Spleen (tissue), 7 donors: Measurements from ENCODE around the gene FAM72A.
"Not testable (repeated sequence)": the region's sequence is repeated elsewhere in the genome, so short reads cannot be mapped to it uniquely, and the experiment has no call there.

Source experiments
- CTCF ChIP-seq, 11 experiments: fragments of 200-600 bp in 7 of 11; fragments of 450-650 bp in 4 of 11; sonication (generic) in 4 of 11; IDR thresholded peaks in 8 of 11; conservative IDR thresholded peaks in 3 of 11; 1 replicate in 7 of 11; 2 replicates in 4 of 11; pipeline versions ENCODE4 v1.4.0 to v1.8.0; 2016 to 2021; ENCODE audit warnings: antibody characterized with exemption in 11 of 11, inconsistent platforms in 4 of 11, mild to moderate bottlenecking in 1 of 11
- POLR2A ChIP-seq, 3 donors: fragments of 450-650 bp; IDR thresholded peaks; one replicate each; pipeline ENCODE4 v1.5.1; 2017; ENCODE audit warnings: antibody characterized with exemption in 3 of 3, mild to moderate bottlenecking in 1 of 3
- POLR2AphosphoS5 ChIP-seq, 3 donors: sonication (generic); formaldehyde crosslinking; IDR thresholded peaks; one replicate each; pipeline ENCODE4 v1.5.1; 2017; ENCODE audit warnings: antibody characterized with exemption in 3 of 3
- donor health status: DM: no; HTN: no; CAD: no; lungs with moderate emphysema.
- donor health status: DM: no; HTN: no; CAD: no.
- donor health status: DM: no; HTN: no; CAD: no.

DNA sequence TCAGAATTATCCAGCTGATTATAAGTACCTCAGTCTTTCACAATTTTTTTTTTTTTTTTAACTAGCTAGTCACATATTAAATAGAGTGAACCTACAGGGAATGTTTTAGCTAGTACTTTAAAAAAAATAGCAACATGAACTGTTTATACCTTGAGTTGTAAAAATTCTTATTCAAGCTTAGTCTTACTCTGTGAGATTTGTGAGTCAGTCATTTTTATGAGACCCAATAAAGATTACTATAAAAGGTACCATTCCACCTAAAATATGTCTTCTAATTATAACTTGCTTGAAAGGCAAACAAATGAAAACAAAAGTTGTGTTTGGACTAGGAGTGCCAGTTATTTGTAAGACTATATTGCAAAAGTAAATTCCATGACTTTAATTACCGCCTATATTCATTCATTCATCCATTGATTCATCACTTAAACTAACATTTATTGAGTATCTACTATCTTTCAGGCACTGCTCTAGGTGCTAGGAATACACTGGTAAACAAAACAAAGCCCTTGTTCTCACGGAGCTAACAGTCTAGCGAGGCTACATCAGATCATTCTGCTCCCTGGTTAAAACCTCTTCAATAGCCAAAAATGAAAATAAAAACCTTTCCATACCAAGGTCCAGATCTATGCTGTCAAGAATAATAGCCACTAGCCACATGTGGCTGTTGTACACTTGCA lies 5.8 kb downstream of the FAM72A start:
- not testable (repeated sequence) for TF ChIP-seq CTCF (IDR thresholded peaks at IDR 0.05 in 8 of 11, conservative IDR thresholded peaks at IDR 0.05 in 3 of 11); POLR2A (IDR thresholded peaks at IDR 0.05); POLR2AphosphoS5 (IDR thresholded peaks at IDR 0.05)
